GM18499 (cell line): ENCODE measurements around the gene PCK1.

Experiments used
- ATAC-seq: cut with Tn5 transposase; IDR thresholded peaks from one replicate; pipeline ENCODE4 v1.9.1; 2021; ENCODE audit warnings: moderate number of reproducible peaks; ENCODE audit not compliant: insufficient read depth, unreplicated experiment

Gene PCK1

GRCh38 chr20:57586370-57586793 is 25.5 kb downstream of the PCK1 start:
- ATAC-seq = no peak

DNA sequence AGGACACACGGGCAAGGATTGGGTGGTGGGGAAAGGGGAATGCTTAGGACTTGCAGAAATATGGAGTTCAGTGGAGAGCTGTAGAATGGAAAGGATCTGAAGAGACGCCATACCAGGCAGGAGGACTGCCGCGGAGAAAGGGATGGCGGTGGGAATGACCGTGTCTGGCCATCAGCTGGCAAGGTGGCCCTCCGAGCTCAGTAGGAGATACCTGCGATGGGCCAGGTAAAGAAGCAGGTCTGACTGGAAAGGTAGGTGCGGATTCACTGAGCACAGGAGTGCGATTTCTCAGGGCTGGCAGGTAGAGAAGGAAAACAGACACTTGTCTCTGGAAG is 26.0 kb downstream of the PCK1 start:
- ATAC-seq = no peak

DNA sequence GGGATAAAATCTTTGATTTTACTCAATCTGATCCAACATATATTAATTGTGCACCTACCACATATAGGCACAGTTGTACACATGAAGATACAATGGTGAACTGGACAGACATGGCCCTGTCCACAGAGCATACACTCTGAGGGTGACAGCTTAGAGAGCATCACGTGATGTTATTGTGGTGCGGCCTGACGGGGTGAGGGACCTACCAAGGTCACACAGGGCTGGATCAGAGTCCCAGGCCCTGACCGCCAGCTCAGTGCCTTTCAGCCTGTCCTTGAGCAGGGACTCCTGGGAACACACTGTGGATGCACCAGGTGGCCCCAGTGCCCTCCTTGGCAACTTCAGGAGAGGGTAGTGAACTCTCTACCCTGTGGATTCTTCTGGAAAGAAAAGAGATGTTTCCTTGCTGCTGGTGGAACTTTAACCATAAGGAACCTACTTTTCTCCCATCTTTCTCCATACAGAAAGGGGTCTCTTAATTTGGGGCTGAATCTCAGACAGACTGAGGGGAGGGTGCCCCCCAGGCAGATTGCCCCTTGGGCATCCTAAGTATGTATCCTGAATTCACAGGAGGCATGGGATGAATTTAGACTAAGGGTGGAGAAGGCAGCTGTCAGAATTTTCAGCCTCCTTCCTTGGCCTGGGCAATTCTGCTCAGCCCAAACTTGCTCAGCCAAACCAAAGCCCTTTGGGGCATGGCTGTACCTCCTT is 26.5 kb downstream of the PCK1 start:
- ATAC-seq = no peak

DNA sequence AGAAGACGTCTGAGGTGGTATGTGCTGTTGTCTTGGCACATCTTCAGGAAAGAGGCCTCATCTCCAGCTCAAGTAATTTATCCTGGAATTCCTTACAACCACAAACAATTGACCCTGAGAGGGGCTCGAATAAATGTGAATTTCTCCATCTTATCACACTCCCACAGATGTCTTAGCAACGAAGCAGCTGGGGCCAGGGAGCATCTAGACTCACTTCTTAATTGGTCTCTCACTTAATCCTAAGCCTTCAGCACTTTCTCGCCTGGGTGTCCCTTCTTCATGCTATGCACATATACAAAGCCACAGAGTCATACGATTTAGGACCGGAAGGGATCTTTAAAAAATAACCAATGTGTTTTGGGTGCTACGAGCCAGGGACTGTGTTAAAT is 27.1 kb downstream of the PCK1 start:
- no peak for ATAC-seq

GRCh38 chr20:57588596-57588995 is 27.7 kb downstream of the PCK1 start:
- no peak for ATAC-seq

DNA sequence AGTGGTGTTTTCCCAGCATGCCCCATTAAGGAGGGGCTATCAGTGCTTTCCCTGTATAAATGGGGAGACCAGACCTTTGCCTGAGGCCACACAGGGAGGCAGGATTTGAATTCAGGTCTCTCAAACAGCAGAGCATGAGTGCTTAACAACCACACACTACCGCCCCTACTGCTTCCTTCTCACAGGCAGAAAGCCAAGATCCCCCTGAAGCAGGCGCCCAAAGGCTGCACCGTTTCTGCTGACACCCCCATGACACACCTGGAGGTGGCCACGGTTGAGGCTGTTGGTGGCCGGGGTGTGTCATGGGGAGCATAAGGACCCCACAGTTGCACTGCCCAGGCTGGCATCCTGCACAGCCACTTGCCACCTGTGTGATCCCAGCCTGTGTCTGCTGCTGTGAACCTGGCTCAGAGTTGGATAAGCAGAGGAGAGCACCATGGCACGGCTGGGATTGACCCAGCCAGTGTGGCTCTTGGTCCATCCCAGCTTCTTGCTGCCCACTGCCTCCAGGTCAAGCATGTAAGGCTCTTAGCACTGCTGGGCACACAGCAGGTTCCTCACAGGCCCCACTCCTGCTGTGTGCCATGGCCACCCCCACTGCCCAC is 28.3 kb downstream of the PCK1 start:
- no peak for ATAC-seq

- no peak for ATAC-seq
Measured at GRCh38 chr20:57589728-57590484, 29.0 kb downstream of the PCK1 start.

- ATAC-seq = no peak
Measured at GRCh38 chr20:57590485-57591288, 29.8 kb downstream of the PCK1 start.

DNA sequence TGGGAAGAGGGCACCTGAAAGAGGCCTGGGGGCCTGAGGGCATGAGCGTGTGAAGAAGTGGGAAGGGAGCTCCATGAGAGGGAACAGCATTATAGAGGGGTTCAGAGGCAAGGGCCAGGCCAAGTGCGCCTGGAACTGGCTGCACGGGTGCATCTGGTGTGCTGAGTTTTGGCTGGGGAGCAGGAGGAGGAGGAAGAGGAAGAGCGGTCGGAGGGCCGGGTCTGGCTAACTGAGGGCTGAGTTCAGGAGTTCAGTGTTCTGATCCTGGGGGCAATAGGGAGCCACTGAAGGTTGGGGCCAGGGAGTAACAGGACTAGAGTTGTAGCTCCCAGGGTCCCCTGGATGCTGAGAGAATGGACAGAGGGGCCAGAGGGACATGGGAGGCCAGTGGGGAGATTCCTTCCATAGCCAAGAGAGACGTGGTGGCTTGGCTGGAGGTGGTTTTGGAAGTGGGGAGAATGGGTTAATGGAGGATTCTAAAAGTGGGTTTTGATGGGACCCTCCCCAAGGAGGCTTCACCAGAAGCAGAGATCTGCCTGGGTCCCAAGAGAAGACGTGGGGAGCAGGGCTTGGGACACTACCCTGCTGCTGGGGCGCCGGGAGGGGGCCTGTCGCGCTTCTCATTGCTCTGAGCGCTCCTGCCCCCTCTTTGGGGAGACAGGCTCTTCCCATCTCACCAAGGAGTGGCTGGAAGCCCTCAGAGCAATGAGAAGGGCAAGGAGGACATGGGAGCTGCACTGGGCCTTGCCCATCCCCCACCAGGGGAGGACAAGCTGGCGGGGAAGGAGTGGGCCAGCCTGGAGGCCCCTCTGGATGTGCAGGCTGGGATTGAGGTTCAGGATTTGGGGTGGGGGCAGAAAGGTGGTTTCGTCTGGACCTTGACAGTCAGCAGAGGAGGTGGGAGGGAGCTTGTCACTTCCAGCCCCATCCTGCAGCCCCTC is 30.6 kb downstream of the PCK1 start:
- no peak for ATAC-seq

DNA sequence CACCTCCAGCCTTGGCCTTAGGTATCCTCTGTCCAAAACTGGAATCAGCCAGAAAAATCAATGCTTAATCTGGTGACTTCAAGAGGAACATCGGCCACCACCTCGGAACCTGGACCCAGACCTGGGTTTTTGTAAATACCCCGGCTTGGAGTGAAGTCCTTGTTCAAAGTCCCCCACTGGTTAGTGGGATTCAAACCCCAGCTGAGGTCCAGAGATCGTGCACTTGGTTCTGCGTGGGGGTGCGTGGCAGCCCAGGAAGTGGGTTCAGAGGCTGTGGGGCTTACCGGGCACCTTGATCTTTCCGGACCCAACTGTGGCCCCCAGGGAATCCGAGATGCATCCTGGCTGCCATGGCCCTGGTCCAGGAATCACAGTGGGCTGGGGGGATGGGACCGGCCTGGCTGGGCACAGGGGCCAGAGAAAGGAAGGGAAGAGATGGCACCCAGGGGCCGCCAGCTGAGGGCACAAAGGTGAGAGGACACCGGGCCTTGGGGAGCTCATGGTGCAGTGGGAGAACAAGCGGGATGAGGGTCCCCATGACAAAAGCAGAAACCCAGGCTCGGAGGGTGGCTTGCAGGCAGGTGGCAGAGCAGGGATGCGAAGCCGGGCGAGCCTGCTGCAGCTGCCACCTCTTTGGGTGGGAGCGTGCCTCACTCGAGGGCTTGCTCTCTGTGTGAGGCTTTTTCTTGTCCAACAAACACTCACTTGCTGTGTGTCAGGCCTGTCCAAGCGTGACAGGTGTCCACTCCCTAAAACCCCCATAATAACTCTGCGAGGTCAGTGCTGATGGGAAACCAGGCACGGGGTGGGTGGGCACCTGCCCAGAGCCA is 31.6 kb downstream of the PCK1 start:
- ATAC-seq = no peak

- no peak for ATAC-seq
Measured at GRCh38 chr20:57593134-57593886, 32.4 kb downstream of the PCK1 start.

GRCh38 chr20:57594092-57594951 is 33.4 kb downstream of the PCK1 start:
- no peak for ATAC-seq

- no peak for ATAC-seq
Measured at GRCh38 chr20:57595041-57596030, 34.4 kb downstream of the PCK1 start.

DNA sequence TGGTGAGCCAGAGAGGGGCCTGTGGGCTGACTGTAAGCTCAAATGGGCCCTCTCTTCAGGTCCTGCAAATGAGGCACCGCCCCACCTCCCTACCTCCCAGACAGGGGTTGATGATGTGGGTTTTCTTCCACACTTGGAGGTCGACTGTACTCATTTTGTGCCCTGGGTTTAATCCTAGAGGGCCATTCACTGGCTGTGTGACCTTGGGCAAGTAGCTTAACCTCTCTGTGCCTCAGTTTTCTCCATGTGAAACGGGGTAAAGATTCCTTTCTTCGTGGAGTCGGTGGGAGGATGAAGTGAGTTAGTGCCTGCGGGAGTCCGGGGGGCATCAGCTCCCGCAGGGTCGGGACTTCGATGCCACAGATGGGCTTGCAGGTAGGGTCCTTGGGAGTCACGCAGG is 35.4 kb downstream of the PCK1 start:
- no peak for ATAC-seq

GRCh38 chr20:57596998-57597939 is 36.4 kb downstream of the PCK1 start:
- ATAC-seq = no peak
